Lung (tissue), 12 donors: Measurements from ENCODE around the gene NECAB3. TPM values are rescaled to one million over a fixed set of nuclear protein-coding genes. Genes with fewer than 3 reads are reported as not detected.

Experiments
- ATAC-seq: fragments of 200-7000 bp; cut with Tn5 transposase; one replicate; pipeline ENCODE4 v1.9.1; 2020; ENCODE audit warnings: moderate number of reproducible peaks; ENCODE audit not compliant: insufficient read depth, low FRiP score
- DNase-seq, 3 donors: peaks; one replicate each; pipeline ENCODE4 v3.0.0-alpha.2; 2013 to 2017
- H3K27ac ChIP-seq, 2 donors: one replicate each; pipeline ENCODE4 v1.5.1; 2013; ENCODE audit warnings: mild to moderate bottlenecking in 2 of 2, moderate library complexity in 2 of 2, control low read depth in 1 of 2, inconsistent platforms in 1 of 2, low read depth in 1 of 2, low read length in 1 of 2
- H3K27me3 ChIP-seq, 3 donors: one replicate each; pipeline ENCODE4 v1.5.1; 2013; ENCODE audit warnings: low read length in 2 of 3; ENCODE audit not compliant: control insufficient read depth in 3 of 3, insufficient read depth in 3 of 3
- H3K36me3 ChIP-seq, 4 donors: one replicate each; pipeline ENCODE4 v1.5.1; 2013; ENCODE audit warnings: low read length in 4 of 4, mild to moderate bottlenecking in 1 of 4, moderate library complexity in 1 of 4; ENCODE audit not compliant: control insufficient read depth in 4 of 4, insufficient read depth in 4 of 4
- H3K4me1 ChIP-seq, 5 donors: one replicate each; pipeline ENCODE4 v1.5.1; 2013; ENCODE audit warnings: low read length in 5 of 5, mild to moderate bottlenecking in 2 of 5, moderate library complexity in 1 of 5; ENCODE audit not compliant: control insufficient read depth in 5 of 5, insufficient read depth in 5 of 5
- H3K4me3 ChIP-seq: one replicate; pipeline ENCODE4 v1.5.1; 2013; ENCODE audit warnings: mild to moderate bottlenecking, control low read depth, moderate library complexity
- H3K9ac ChIP-seq, 2 donors: one replicate each; pipeline ENCODE4 v1.5.1; 2013; ENCODE audit warnings: low read length in 2 of 2, control low read depth in 1 of 2; ENCODE audit not compliant: insufficient read depth in 1 of 2
- H3K9me3 ChIP-seq, 4 donors: one replicate each; pipeline ENCODE4 v1.5.1; 2013; ENCODE audit warnings: low read length in 3 of 4, mild to moderate bottlenecking in 1 of 4, moderate library complexity in 1 of 4; ENCODE audit not compliant: control insufficient read depth in 4 of 4, insufficient read depth in 3 of 4
- WGBS, 2 donors: extraction: QIAGEN DNeasy Blood & Tissue Kit; methylation state at CpG; one replicate each; pipeline ENCODE4 v1.1.7; 2013; 5-methylcytosine and 5-hydroxymethylcytosine counted together
- polyA plus RNA-seq, 2 donors: library from polyadenylated mRNA; stranded (reverse); fragments of 200-250 nt; gene quantifications; one replicate each; pipeline ENCODE4 v1.2.1, GENCODE V29; 2013
- total RNA-seq, 2 donors: library from RNA; depleted of rRNA in 1 of 2; stranded (reverse); fragments of >200 nt in 1 of 2; gene quantifications; one replicate each; pipeline ENCODE4 v1.2.1, GENCODE V29; 2014 to 2021
- TF ChIP-seq, protein P1 (sequence below): IDR thresholded peaks from 2 replicates; pipeline ENCODE4 v1.5.1; 2012; ENCODE audit warnings: mild to moderate bottlenecking; ENCODE audit errors: control extremely low read depth, extremely low read depth
- donor health status: control.
- donor health status: control.
- donor health status: Bipolar disorder and iron deficiency.
- donor health status: healthy.
- donor health status: DM: yes; HTN: yes; CAD: no.

Gene NECAB3
- total and polyA plus RNA-seq, 4 donors = 21.2 to 127 (median 72.2) TPM

DNA sequence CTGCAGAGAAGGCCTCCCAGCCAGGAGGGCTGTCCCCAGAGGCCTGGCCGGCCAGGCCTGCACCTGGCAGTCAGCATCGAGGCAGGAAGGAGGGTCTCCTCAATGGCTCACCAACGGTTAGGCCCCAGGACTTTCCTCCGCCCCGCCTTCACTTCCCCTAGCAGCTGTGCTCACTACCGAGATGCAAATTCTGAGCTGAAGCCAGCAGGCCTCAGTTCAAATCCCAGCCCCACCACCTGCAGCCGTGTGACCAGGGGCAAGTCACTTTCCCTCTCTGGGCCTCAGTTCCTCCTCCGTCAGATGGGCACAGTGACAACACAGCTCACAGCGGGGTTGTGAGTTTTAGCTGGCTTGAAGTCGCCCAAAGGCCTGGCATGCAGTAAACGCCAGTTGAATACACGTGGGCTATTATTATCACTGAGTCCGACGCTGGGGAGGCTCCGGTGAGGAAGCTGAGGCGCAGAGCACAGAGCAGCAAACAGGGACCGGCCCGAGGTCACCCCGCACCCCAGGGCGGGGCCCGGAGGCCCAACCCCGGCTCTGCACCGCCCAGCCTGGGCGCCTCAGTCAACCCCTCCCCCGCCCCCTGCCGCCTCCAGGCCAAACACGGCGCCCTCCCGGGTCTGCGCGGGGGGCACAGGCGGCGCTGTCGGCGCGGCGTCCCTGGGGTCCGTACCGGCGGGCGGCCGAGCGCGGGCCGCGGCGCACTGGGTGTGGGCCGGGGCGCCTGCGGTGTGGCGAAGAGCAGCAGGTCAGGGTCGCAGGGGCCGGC lies 11.3 kb upstream of the NECAB3 start:
- ATAC-seq (no peak), DNase-seq (no peak)
- Histone ChIP-seq H3K4me3 (peak overlapping the region; percentile 36), H3K27me3 (no peaks in the 10 kb centered on the region), H3K36me3 (no peaks in the 10 kb centered on the region), H3K27ac (no peak overlapping the region), H3K9me3 (no peaks in the 10 kb centered on the region), H3K9ac (no peak overlapping the region), H3K4me1 (peaks cover 0 to 28% (median 18%) of the 10 kb centered on the region in 5 donors)
- TF ChIP-seq, protein P1, sequence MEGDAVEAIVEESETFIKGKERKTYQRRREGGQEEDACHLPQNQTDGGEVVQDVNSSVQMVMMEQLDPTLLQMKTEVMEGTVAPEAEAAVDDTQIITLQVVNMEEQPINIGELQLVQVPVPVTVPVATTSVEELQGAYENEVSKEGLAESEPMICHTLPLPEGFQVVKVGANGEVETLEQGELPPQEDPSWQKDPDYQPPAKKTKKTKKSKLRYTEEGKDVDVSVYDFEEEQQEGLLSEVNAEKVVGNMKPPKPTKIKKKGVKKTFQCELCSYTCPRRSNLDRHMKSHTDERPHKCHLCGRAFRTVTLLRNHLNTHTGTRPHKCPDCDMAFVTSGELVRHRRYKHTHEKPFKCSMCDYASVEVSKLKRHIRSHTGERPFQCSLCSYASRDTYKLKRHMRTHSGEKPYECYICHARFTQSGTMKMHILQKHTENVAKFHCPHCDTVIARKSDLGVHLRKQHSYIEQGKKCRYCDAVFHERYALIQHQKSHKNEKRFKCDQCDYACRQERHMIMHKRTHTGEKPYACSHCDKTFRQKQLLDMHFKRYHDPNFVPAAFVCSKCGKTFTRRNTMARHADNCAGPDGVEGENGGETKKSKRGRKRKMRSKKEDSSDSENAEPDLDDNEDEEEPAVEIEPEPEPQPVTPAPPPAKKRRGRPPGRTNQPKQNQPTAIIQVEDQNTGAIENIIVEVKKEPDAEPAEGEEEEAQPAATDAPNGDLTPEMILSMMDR = no peak
- 2% methylated on average over 36 to 53 of the region's 53 CpGs for WGBS, 2 donors

DNA sequence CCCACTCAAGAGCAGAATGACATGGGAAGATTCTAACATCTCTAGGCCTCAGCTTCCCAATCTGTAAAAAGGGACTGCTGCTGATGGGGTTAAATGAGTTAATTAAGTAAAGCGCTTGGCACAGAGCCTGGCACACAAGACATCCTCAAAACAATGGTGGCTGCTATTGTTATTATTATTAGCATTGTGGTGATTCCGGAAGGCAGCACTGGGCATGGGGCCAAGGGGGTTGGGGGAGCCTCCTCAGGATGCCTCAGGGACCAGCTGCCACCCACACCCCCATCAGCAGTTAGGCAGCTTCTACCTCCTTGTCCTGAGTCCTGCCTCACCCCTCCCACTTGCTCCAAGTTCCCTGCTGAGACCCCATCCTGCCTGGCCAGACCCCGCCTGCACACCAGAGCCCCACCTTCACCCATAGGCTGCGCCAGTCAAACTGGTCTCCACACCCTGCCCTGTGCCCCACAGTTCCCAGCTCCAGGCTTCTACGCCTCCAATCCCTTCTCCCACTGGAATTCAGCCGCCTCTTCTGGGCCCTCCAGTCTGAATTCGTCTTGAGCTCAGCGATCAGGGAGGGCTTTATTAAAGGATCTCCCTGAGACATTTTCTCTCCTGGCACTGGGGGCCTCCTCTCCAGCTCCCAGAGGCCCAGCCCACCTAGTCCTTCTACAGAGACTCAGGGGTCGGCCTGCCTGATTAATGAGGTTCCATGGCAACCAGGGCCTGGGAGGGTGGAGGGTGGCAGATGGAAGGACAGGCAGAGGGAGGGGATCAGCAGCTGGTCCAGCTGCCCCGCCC lies 10.5 kb upstream of the NECAB3 start:
- ATAC-seq = no peak
- Histone ChIP-seq H3K27ac (no peak overlapping the region), H3K36me3 (no peaks in the 10 kb centered on the region), H3K4me1 (peaks cover 0 to 28% (median 18%) of the 10 kb centered on the region in 5 donors), H3K9me3 (no peaks in the 10 kb centered on the region), H3K4me3 (no peak overlapping the region), H3K27me3 (no peaks in the 10 kb centered on the region), H3K9ac (peak overlapping the region in 1 of 2 donors; percentile 9)
- DNase-seq = no peak
- 40 to 54% methylated on average over 10 of the region's 10 CpGs for WGBS, 2 donors
- TF ChIP-seq, protein P1 = no peak

DNA sequence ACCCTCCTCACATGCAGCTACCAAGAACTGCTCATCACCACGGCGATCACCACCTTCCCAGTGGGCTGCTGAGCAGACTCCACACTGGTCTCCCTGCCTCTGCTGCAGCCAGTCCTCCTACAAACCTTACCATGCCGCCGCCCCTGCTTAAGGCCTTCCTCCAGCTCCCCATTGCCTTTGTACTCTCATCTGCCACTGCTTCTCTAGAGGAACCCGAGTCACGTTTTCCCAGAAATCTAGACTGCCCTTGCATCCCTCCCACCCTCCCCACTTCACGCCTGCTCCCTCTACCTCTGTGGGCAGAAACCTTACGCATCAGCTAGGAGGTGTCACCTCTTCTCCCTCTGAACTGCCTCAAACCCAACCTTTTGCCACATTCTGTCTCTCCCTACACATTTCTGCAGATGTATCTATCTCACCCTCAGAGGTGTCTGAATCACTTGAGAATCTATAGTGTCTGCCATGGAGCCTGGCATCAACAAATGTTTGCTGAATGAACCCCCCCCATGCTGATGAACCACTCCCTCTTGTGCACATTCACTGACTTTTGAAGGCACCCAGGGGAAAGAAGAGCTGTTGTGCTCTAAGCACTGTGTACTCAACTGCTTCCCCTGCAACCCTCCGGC lies 7.6 kb upstream of the NECAB3 start:
- no peak for ATAC-seq
- TF ChIP-seq, protein P1 = no peak

More for the DNA sequence above, 7.6 kb upstream of the NECAB3 start:
- Histone ChIP-seq H3K4me1 (peaks cover 0 to 18% (median 12%) of the 10 kb centered on the region in 5 donors), H3K4me3 (no peak overlapping the region), H3K36me3 (peaks cover 0 to 2% (median 0%) of the 10 kb centered on the region in 4 donors), H3K9me3 (no peaks in the 10 kb centered on the region), H3K27me3 (no peaks in the 10 kb centered on the region), H3K9ac (no peak overlapping the region), H3K27ac (no peak overlapping the region)
- no peak for DNase-seq
- 80 to 88% methylated on average over 9 of the region's 9 CpGs for WGBS, 2 donors
